Skin of body (tissue), 2 donors: ENCODE measurements around the gene FHL2. TPM values are rescaled to one million over a fixed set of nuclear protein-coding genes. Genes with fewer than 3 reads are reported as not detected.

Source experiments
- DNase-seq: peaks from one replicate; lab custom pipeline; 2025; lab: John Stamatoyannopoulos, UW
- total RNA-seq: library from RNA; depleted of rRNA; stranded (reverse); fragments of >200 nt; gene quantifications from one replicate; pipeline ENCODE4 v1.2.3, GENCODE V29; 2014

FHL2 gene
- total RNA-seq, 1 donor from 2014 or later, result 31.5 TPM

DNA sequence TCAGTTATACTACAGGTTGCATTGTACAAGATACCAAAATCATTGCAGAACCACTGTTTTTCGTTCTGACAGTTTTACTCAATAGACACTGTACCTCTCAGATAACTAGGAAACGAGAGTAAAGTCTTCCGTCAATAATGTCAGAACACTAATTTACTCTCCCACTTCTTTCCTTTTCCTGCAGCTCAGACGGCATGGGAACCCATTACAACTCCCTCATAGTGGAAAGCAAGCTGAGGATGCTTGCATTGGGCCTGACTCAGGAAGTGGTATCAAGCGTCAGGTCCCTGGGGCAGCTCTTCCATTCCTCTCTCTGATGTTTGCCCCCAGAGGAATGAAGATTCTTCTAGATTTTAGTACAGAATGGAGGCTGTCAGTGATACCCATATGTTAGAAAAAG is 23.9 kb upstream of the FHL2 start:
- no peak for DNase-seq

DNA sequence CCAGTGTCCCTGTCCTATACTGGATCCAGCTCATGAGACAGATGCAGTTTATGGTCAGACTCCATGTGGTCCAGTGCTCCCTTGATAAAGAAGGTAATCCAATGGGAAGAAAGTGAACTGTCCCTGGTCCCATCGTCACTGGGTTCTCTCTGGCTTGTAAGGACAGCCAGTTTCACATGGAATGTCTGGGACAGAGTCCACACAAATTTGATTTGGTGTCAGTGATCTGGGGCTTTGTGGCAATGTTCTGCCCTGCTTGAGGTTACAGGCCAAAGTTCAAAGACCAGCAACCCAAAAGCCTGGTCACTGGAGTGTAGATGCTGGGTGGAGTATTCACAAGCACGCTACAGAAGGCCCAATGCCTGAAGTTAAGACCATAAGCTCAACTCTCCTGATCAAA is 22.2 kb upstream of the FHL2 start:
- DNase-seq, result no peak

DNA sequence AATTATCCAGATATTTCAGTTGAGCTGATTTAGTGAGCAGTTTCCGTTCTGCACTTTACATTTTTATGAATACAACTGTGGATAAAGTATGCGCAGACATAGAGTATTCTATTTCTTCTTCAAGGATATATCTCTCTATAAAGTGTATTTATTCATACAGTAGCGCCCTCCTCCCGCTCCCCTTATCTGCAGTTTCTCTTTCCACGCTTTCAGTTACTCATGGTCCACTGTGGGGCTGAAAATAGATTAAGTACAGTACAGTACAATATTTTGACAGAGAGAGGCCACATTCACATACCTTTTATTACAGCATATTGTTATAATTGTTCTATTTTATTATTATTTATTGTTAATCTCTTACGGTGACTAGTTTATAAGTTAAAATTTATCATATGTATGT is 19.7 kb upstream of the FHL2 start:
- DNase-seq, result no peak

DNA sequence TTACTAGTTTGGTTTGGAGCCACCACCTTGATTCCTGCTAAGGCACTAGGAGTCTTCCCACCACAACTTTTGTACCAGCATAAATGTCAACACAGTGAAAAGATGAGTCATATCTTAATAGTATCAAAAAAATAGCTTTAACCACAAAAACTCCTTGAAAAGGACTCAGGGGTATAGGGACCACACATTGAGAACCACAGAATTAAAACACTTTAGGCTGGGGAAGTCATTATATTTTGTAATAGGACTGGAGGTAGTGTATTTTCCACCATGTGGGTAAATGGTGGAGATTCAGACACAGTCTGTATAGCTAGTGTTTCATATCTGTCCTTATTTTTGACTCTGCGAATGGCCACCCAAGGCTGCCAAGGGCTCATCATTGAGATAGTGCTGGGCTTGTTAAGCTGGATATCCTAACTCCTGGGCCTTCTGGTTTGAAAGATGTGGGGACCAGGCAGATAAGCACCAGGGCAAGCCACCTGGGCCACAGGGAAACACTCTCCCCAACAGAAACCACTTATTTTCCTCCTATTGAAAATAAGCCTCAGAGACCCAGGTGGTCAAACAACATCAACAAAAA is 19.1 kb upstream of the FHL2 start:
- no peak for DNase-seq

DNA sequence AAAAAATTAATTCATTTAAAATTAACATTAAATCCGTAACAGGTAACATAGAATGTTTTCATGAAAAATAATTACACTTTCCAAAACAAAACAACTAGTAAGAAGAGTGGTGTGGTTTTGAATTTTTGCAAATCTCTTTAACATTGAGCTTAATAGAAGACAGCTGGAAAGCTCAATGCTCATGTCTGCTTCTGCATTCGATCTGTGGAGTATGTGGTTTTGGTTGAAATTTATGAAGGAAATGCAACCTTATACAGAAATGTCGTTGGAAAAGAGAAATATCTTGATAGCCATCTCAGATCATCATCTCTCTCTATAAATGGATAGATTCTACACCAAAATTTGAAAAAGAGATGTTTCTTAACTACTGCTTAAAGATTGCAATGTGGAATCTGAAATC is 17.3 kb upstream of the FHL2 start:
- no peak for DNase-seq

DNA sequence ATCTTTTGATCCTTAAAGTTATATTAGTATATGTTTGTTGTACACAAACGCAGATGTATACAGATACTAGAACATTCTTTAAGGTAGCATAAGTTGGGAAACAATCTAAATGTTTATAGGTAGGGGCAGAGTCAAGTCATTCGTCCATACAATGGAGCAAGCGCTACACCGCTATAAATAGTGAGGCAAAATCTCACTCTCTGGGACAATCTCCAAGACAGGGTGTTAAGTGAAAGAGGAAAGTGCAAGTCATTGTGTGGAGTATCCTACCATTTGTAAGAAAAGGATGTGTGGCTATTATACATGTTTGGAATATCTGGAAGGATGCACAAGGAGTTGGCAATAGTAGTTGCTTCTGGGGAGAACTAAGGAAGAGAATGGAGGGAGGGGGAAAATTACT is 16.2 kb upstream of the FHL2 start:
- DNase-seq, result no peak

DNA sequence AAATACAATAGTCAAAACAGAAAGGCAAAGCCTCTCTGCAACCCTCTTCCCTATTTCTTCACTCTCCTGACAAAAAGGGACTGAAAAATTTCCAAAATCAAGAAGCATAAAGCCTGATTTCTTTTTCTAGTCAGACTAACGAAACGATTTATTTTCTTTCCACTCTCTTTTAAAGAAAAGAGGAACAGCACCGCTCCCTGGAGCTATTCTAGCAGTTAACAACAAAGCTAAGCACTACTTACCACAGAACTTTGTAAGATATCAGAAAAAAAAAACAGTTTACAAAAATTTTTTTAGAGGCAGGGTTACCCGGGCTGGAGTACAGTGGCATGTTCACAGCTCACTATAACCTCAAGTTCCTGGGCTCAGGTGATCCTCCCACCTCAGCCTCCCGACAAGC is 14.4 kb upstream of the FHL2 start:
- DNase-seq, result no peak

DNA sequence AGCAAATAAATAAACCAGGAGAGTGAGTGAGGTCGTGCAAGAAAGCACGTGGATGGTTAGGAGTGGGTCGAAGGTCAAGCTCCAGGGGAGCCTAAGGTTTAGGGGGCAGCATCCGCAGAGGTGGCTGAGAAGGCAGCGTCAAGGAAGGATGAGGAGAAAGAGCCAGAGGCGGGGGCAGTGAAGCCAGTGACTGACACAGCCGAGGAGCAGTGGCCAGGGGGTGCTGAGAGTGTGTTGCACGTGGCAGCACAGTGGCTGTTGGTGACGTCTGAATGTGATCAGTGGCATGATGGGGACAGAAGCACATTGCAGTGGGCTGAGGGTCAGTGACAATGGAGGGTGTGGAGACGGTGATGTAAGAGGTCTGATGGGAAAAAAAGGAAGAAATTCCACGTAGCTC is 13.7 kb upstream of the FHL2 start:
- DNase-seq, result no peak

DNA sequence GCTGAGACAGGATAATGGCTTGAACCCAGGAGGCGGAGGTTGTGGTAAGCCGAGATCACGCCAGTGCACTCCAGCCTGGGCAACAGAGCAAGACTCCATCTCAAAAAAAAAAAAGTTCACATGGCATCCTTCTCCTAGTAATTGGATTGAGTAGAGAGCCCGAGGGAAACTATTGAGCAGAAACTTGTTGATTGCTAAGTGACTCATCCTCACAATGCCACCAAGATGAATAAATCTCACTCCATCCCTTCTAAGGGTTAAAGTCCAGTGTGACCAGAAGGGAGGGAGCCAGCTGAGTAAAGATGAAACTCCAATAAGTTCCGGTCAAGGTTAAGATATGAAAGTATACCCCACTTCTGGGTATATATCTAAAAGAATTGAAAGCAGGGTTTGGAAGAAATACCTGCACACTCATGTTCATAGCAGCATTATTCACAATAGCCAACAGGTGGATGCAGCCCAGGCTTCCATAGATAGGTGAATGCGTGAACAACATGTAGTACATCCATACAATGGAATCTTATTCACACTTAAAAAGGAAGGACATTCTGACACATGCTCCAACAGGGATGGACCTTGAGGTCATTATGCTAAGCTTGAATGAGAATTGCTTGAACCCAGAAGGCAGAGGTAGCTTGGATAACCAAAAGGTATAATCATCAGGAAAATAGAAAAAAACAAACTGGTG is 13.0 kb upstream of the FHL2 start:
- DNase-seq, result no peak

DNA sequence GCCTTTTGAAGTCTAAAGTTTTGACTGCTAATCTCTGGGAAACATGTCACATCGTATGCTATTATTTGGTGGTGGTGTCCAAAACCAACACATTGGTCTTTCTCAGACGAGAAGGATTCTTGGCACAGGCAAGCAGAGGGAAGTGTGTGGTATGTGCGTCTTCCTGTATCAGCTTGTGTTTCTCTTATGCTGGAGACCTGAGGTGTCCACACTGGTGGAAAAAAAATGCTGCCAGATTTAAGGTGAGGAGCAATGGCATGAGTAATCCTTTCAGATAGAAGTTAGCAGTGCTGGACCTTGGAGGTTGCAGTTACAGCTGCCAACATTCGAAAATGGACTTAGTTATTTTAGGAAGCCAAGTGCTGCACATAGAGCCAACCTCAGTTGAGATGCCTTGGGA is 11.7 kb upstream of the FHL2 start:
- DNase-seq, result no peak

DNA sequence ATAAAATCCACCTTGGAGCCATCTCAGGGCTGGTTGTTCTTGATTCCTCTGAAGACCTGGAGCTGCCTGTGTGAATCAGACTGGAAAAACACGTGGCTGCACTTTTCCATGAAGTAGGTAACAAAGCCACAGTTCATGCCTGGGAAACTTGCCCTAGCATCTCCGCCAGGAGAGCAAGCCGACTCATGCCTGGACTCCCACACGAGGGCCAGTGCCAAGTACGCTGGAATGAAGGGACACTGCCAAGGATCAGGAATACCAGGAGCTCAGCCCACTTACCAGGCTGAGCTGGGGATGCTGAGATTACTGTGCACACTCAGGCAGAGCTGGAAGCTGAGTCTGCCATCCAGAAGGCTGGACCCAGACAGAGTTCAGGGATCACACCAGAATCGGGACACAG is 10.9 kb upstream of the FHL2 start:
- DNase-seq, result no peak

DNA sequence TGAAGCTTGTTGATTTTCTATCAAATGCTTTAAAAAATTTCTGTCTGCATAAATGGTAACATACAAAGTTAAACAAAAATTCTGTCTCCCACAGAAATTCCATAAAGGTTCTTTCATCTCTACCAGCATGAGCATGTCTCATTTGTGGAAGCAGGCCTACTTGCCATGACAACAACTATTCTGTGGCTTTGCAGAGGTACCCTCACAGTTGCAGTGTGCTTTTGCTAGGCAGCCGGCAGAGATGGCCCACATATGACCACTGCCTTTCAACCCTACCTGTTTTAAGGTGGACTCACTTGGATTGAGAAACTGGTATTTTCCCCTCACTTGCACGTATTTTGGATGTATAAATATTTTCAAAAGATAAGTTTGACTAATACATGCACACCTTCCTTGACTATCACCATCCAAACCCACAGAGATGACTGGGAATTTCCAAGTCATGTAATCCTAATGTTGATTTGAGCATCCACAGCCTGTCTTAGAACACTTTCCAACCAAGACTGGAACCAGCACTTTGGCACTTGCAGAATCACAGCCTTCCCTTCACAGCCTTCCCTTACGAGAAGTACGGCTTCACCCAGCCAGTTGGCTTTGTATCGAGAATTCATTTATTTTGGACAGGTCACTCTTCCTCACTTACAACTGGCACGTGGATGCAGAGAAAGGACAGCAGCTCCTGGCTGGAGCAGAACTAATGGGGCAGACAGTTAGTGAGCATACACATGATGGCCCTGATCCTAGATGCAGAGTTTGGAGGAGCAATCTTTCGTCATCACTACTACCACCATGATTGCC is 9.3 kb upstream of the FHL2 start:
- DNase-seq, result no peak

DNA sequence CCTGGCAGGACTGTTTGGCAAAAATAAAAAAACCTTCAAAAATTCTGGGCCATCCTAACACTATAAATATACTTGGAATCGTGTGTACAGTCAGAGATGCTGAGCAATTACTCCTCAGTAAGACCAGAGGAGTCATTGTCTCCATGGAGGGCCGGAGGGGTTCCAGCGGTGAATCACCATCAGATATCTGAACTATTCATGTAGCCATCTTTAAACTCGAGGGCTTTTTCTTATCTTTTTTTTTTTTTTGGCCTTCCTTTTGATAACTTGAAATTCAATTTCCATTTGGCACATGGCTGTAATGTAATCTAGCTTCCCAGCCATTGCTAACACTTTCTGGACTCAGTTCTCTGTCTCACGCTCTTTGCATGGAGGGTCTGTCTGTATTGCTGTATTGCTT is 7.4 kb upstream of the FHL2 start:
- no peak for DNase-seq

DNA sequence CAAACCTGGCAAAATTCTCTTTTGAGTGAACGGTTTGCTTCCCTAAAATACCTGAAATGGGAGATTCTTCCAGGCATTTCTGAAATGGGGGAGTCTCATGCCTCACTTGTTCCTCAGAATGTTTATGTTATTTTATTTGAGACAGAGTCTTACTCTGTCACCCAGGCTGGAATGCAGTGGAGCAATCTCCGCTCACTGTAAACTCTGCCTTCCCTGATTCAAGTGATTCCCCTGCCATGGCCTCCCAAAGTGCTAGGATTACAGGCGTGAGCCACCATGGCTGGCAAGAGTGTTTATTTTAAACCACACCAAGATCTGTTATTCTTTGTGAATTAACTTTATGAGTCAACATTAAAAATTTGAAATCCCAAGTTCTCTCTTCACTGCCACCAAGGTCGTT is 6.4 kb upstream of the FHL2 start:
- DNase-seq, result no peak

DNA sequence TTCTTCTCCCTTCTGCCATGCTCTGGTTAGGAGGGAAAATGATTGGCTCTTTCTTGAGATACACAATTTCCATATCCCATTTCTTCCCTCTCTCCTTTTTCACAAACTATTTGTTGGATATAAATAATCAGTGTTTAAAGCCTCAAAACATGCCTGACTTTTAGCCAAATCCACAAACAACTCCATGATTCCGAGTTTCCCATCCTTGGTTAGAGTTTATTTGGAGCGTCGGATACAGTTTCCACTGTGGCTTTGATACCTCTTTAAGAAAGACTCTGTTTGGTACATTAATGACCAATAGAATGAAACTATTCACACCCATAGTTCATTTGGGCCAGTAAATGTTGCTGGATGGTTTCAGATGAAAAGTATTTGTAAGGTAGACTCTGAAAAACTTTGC is 5.9 kb upstream of the FHL2 start:
- no peak for DNase-seq

DNA sequence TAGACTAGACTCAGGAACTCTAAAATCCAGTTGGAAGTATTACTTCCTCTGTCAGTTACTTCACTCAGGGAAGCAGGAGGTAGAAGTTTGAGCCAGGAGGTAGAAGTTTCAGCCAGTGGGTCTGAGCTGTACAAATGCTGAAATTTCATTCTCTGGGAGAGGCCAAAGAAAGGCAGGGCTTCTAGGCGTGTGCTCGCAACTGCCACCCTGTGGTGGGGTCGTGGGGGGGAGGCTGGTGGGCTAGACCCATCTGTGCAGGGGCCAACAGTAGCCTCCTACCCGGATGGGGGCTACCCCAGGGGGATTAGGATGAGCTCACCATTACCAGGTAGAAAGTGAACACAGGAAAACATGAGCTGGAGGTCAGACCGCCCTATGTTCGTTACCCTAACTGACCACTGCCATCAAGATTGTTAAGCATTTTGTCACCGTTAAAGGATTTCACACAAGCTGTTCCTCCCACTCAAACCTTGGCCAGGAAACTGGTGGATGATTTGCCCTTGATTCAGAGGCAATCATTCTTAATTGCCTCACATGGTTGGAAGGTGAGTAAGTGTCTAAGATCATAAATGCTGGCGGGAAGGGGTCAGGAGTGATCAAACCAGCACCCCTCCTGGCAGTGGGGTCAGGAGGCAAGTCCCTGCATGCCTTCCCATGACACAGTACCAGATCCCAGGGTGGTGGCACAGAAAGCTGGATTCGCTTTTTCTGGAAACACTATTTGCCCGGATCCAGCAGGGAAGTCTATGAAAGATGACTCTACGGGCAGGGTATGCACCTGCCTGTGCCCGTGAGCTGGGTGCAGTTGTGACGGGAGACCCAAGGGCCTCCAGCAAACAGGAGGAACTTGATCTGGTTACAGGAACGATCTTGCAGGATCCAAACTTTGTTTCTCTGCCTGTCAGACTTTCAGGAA is 5.2 kb upstream of the FHL2 start:
- no peak for DNase-seq

DNA sequence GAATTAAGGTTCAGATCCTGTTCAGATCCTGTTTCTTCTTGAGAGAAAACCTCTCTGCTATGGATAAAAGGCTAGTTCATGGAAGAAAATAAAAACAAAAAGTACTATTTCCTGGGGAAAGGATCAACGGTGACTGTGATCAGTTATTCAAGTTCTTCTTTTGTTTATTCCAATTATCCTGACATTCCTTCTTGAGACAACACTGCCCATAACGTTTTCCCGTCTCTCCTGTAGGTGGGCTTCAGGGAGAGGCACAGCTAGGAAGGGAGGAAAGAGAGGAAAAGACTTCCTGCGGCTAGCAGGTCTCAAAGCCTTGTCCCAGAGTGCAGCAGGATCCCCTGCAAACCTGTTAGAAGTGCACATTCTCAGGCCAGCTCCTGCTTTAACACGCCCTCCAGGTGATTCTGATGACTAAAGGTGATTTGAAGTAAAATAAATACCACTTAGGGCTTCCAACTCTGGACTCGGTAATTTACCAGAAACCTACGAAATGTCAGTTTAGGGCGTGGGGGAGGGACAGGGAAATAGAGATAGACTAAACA is 4.5 kb upstream of the FHL2 start:
- no peak for DNase-seq

DNA sequence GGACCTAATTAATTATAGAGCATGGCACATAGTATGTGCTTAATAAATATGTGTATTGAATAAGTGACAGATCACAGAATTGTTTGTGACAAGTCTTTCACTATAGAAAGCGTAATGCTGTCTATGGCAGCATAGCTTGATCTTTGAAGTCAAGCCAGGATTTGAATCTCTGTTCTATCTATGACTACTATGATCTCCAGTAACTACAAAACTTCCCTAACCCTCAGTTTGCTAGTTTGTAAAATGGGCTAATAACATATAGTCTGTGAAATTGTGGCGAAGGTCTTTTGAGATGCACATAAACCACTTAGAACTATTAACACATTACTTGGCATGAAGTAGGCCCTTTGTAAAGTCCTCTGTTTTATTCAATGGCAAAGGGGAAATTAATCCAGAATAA is 4.0 kb upstream of the FHL2 start:
- DNase-seq, result no peak

DNA sequence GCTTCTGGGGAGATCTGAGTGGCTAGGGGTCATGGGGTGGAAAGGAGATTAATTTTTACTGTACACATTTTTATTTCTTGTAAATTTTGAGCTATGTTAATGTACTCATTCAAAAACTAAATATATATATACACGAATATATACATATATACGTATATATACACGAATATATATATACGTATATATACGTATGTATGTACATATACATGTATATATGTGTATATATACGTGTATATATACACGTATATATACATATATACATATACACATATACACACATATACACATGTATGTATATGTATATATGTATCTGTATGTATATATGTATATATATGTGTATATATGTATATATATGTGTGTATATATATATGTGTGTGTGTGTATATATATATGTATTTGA is 3.0 kb upstream of the FHL2 start:
- DNase-seq, result no peak

DNA sequence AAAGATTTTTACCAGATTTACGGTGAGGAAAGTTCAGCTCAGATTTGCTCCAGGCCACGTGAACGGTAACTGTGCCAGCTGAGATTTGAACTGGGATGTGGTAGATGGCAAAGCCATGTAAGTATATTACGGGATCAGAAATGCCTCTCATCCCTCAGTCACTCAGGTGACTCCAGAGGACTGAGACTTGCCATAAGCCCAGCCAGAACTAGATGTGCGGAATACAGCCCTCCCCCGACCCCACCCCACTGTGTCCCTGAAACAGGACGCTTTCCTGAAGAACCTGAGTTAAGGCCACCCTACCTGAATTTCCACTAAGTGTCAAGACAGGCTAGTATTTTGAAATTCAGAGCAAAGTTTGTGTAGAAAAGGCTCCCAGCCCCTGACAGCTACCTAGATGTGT is 1.3 kb upstream of the FHL2 start:
- no peak for DNase-seq

DNA sequence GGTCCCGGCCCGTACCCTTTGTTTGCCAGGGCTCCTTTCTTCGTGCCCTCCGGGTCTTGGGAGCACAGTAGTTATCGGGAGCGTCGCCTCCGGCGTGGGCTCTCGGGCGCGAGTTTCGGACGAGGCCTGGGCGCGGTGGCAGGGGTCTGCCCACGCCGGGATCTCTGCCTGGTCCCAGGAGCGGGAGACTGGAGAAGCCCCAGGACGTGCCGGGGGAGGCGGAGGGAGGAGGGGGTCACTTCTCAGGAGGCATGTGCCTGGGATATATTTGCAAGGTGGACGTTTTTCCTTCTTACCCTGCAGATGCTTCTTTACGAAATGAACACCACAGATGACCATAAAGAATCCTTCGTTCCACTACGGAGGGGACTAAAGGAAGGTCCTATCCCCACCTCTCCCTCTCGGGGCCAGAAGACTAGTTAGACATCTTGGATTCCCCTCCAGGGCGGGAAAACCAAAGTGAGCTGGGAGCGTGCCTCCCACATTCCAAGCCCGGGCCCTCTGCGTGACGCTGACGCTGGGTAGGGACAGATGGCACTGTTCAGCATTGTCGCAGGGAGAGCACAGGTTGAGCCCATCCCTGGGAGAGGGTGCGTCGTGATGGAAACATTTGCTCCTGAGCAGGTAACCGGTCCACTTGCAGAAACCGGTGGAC is 483 bp upstream of the FHL2 start:
- no peak for DNase-seq
